RWPE2 (cell line): ENCODE data around the gene PATJ.

Experiments used
- ATAC-seq: fragments of 200-7000 bp; cut with Tn5 transposase; 3 replicates; pipeline ENCODE4 v1.9.1; 2021; ENCODE audit warnings: low read depth
- DNase-seq: peaks from one replicate; pipeline ENCODE4 v3.0.0-alpha.2; 2020; ENCODE audit warnings: low spot score
- H3K27ac ChIP-seq: fragments of 450-650 bp; 2 replicates; pipeline ENCODE4 v1.5.1; 2017; ENCODE audit warnings: mild to moderate bottlenecking; ENCODE audit not compliant: poor library complexity, severe bottlenecking
- H3K27me3 ChIP-seq: fragments of 250-450 bp; sonication (Bioruptor Pico); 2 replicates; pipeline ENCODE4 v1.5.1; 2021; ENCODE audit warnings: mild to moderate bottlenecking, moderate library complexity; ENCODE audit not compliant: insufficient read depth, poor library complexity, severe bottlenecking
- H3K36me3 ChIP-seq: fragments of 250-450 bp; sonication (Bioruptor Pico); 2 replicates; pipeline ENCODE4 v1.5.1; 2020; ENCODE audit warnings: low read depth, mild to moderate bottlenecking, moderate library complexity
- H3K4me1 ChIP-seq: fragments of 250-450 bp; sonication (Bioruptor Pico); 2 replicates; pipeline ENCODE4 v1.5.1; 2021; ENCODE audit warnings: mild to moderate bottlenecking, moderate library complexity; ENCODE audit not compliant: insufficient read depth, poor library complexity, severe bottlenecking
- H3K4me3 ChIP-seq: fragments of 250-450 bp; sonication (Bioruptor Pico); 2 replicates; pipeline ENCODE4 v1.5.1; 2021; ENCODE audit warnings: mild to moderate bottlenecking, moderate library complexity; ENCODE audit not compliant: severe bottlenecking
- H3K9me3 ChIP-seq: fragments of 250-450 bp; sonication (Bioruptor Pico); 2 replicates; pipeline ENCODE4 v1.5.1; 2021; ENCODE audit warnings: mild to moderate bottlenecking, moderate library complexity; ENCODE audit not compliant: severe bottlenecking
- CTCF ChIP-seq: fragments of 450-650 bp; IDR thresholded peaks from one replicate; pipeline ENCODE4 v1.5.1; 2017; ENCODE audit warnings: mild to moderate bottlenecking, moderate library complexity; ENCODE audit not compliant: poor library complexity, severe bottlenecking

The PATJ gene

GRCh38 chr1:62040450-62040849, 298.2 kb downstream of the PATJ start:
- ATAC-seq (peak; percentile 64), DNase-seq (no peak)
- H3K4me1 ChIP-seq: peaks cover 8% of the 10 kb centered on the region
- no peak overlapping the region for H3K4me3 ChIP-seq
- no peak for TF ChIP-seq CTCF
- no peaks in the 10 kb centered on the region for H3K27me3 ChIP-seq
- no peak overlapping the region for H3K27ac ChIP-seq
- H3K36me3 ChIP-seq: peaks cover 12% of the 10 kb centered on the region
- H3K9me3 ChIP-seq: no peaks in the 10 kb centered on the region

- no peak for ATAC-seq
- TF ChIP-seq CTCF: no peak
- no peaks in the 10 kb centered on the region for H3K9me3 ChIP-seq
- H3K4me1 ChIP-seq: peaks cover 8% of the 10 kb centered on the region
- H3K36me3 ChIP-seq: peaks cover 12% of the 10 kb centered on the region
- no peak overlapping the region for H3K4me3 ChIP-seq
- no peak for DNase-seq
- no peaks in the 10 kb centered on the region for H3K27me3 ChIP-seq
- H3K27ac ChIP-seq: no peak overlapping the region
Observed at GRCh38 chr1:62040973-62041372, 298.7 kb downstream of the PATJ start.

- peaks cover 8% of the 10 kb centered on the region for H3K4me1 ChIP-seq
- no peak overlapping the region for H3K27ac ChIP-seq
- ATAC-seq (no peak), DNase-seq (no peak)
- H3K9me3 ChIP-seq: no peaks in the 10 kb centered on the region
- H3K36me3 ChIP-seq: peaks cover 11% of the 10 kb centered on the region
- no peak for TF ChIP-seq CTCF
- H3K4me3 ChIP-seq: no peak overlapping the region
- no peaks in the 10 kb centered on the region for H3K27me3 ChIP-seq
Observed at GRCh38 chr1:62043154-62043553, 300.9 kb downstream of the PATJ start.

GRCh38 chr1:62045574-62045973, 303.3 kb downstream of the PATJ start:
- no peaks in the 10 kb centered on the region for H3K9me3 ChIP-seq
- ATAC-seq: no peak
- H3K36me3 ChIP-seq: peaks cover 7% of the 10 kb centered on the region; the same call in 1 of the 2 replicates
- no peak overlapping the region for H3K27ac ChIP-seq
- H3K4me1 ChIP-seq: peaks cover 7% of the 10 kb centered on the region
- TF ChIP-seq CTCF: no peak
- no peaks in the 10 kb centered on the region for H3K27me3 ChIP-seq
- no peak for DNase-seq
- no peak overlapping the region for H3K4me3 ChIP-seq

GRCh38 chr1:62046927-62047326, 304.6 kb downstream of the PATJ start:
- H3K36me3 ChIP-seq: peaks cover 10% of the 10 kb centered on the region; the same call in 1 of the 2 replicates
- H3K9me3 ChIP-seq: no peaks in the 10 kb centered on the region
- H3K27me3 ChIP-seq: no peaks in the 10 kb centered on the region
- H3K4me1 ChIP-seq: peaks cover 5% of the 10 kb centered on the region
- H3K27ac ChIP-seq: no peak overlapping the region
- no peak for TF ChIP-seq CTCF
- DNase-seq (no peak), ATAC-seq (no peak)
- H3K4me3 ChIP-seq: no peak overlapping the region
